ENCODE measurements around the gene SULT4A1. TPM values are rescaled to one million over a fixed set of nuclear protein-coding genes. Genes with fewer than 3 reads are reported as not detected.

The SULT4A1 gene
- total RNA-seq, 2 experiments from 2014 or later = 0.07 to 0.14 TPM

GRCh38 chr22:43820651-43821305 is 41.5 kb downstream of the SULT4A1 start:
- no peak for ATAC-seq
- H3K9me3 Mint-ChIP-seq (ENCODE audit: low read depth) = no peaks in the 10 kb centered on the region
- intact Hi-C loops (cut with DNase I, micrococcal nuclease) = no loop called here
- H3K4me3 Mint-ChIP-seq = no peak overlapping the region
- ChIA-PET POLR2A (no interaction called here), CTCF (no interaction called here)
- H3K4me1 Mint-ChIP-seq = no peaks in the 10 kb centered on the region
- DNase-seq = no peak
- peaks cover 11% of the 10 kb centered on the region for H3K27me3 Mint-ChIP-seq
- no peaks in the 10 kb centered on the region for H3K36me3 Mint-ChIP-seq (ENCODE audit: low read depth)
- no peak overlapping the region for H3K27ac Mint-ChIP-seq

- H3K27ac Mint-ChIP-seq = no peak overlapping the region
- ChIA-PET POLR2A (no interaction called here), CTCF (interaction anchor here (0.8 kb wide), 1 partner anchor 65 kb away, joined by 3 read pairs; no protein-coding TSS in a partner anchor)
- DNase-seq = no peak
- peaks cover 10% of the 10 kb centered on the region for H3K27me3 Mint-ChIP-seq
- H3K4me1 Mint-ChIP-seq = no peaks in the 10 kb centered on the region
- H3K4me3 Mint-ChIP-seq = no peak overlapping the region
- ATAC-seq = no peak
- peaks cover 2% of the 10 kb centered on the region for H3K36me3 Mint-ChIP-seq (ENCODE audit: low read depth)
- intact Hi-C loops (cut with DNase I, micrococcal nuclease) = loop anchor here in 1 of 2 experiments (10.0 kb wide), 1 partner anchor 805 kb away; no protein-coding TSS in a partner anchor
- H3K9me3 Mint-ChIP-seq (ENCODE audit: low read depth) = no peaks in the 10 kb centered on the region
Measured at GRCh38 chr22:43819931-43820640, 42.2 kb downstream of the SULT4A1 start.

- Mint-ChIP-seq H3K36me3 (ENCODE audit: low read depth) (peaks cover 6% of the 10 kb centered on the region), H3K4me1 (no peaks in the 10 kb centered on the region), H3K27me3 (peaks cover 10% of the 10 kb centered on the region), H3K9me3 (ENCODE audit: low read depth) (no peaks in the 10 kb centered on the region), H3K4me3 (no peak overlapping the region), H3K27ac (no peak overlapping the region)
- ATAC-seq (no peak), DNase-seq (no peak)
- CTCF ChIA-PET = interaction anchor here (0.8 kb wide), 1 partner anchor 66 kb away, joined by 3 read pairs; no protein-coding TSS in a partner anchor
- intact Hi-C loops (cut with DNase I, micrococcal nuclease) = loop anchor here in 1 of 2 experiments (10.0 kb wide), 1 partner anchor 805 kb away; no protein-coding TSS in a partner anchor
- POLR2A ChIA-PET = no interaction called here
Measured at GRCh38 chr22:43819421-43819921, 42.8 kb downstream of the SULT4A1 start.

DNA sequence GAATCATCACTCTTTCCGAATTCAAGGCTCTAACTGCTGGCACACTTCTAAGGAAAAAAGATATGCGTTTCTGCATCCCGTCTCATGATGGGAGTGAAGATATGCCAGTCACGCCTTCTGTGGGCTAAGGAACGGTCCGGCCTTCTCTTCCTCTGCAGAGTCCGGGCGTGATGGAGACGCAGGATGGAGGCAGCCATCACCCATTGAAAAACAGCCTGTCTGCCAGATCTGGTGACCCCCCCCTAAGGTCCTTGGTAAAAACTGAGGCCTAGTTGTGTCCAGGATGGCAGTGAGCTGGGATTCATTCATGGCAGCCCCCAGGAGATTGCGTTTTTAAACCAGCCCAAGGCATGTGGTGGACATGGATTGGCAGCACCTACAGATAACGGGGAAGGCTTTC is 43.3 kb downstream of the SULT4A1 start:
- ChIA-PET POLR2A (no interaction called here), CTCF (interaction anchor here (0.8 kb wide), 1 partner anchor 66 kb away, joined by 3 read pairs; no protein-coding TSS in a partner anchor)
- Mint-ChIP-seq H3K27me3 (peaks cover 10% of the 10 kb centered on the region), H3K4me3 (no peak overlapping the region), H3K4me1 (peaks cover 2% of the 10 kb centered on the region), H3K9me3 (ENCODE audit: low read depth) (no peaks in the 10 kb centered on the region), H3K36me3 (ENCODE audit: low read depth) (peaks cover 11% of the 10 kb centered on the region), H3K27ac (no peak overlapping the region)
- ATAC-seq = no peak
- intact Hi-C loops (cut with DNase I, micrococcal nuclease) = loop anchor here in 1 of 2 experiments (10.0 kb wide), 1 partner anchor 806 kb away; no protein-coding TSS in a partner anchor
- no peak for DNase-seq

DNA sequence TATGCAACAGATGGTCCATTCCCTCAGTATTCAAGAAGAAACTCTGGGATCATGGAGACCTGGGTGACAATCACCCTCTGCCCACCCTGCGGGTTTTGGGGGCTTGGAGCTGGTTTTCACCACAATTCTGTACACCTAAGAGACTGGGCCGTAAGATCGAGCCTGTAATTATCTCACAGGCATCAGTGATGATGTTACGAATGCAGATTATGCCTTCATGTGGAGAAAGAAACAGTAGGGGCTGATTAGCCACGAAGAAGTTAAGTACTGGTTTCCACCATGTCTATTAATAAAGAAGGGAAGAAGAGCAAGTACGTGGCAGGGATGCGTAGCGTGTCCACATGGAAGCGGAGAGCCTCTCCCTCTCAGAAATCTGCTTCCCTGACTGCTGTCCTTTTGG is 44.9 kb downstream of the SULT4A1 start:
- Mint-ChIP-seq H3K36me3 (ENCODE audit: low read depth) (peaks cover 11% of the 10 kb centered on the region), H3K4me1 (peaks cover 11% of the 10 kb centered on the region), H3K27ac (no peak overlapping the region), H3K27me3 (peaks cover 8% of the 10 kb centered on the region), H3K9me3 (ENCODE audit: low read depth) (no peaks in the 10 kb centered on the region), H3K4me3 (no peak overlapping the region)
- ChIA-PET CTCF (interaction anchor here (1.1 kb wide), 1 partner anchor 129 kb away, joined by 3 read pairs; no protein-coding TSS in a partner anchor), POLR2A (no interaction called here)
- DNase-seq (no peak), ATAC-seq (no peak)
- intact Hi-C loops (cut with DNase I, micrococcal nuclease) = loop anchor here in 1 of 2 experiments (10.0 kb wide), 1 partner anchor 807 kb away; no protein-coding TSS in a partner anchor

DNA sequence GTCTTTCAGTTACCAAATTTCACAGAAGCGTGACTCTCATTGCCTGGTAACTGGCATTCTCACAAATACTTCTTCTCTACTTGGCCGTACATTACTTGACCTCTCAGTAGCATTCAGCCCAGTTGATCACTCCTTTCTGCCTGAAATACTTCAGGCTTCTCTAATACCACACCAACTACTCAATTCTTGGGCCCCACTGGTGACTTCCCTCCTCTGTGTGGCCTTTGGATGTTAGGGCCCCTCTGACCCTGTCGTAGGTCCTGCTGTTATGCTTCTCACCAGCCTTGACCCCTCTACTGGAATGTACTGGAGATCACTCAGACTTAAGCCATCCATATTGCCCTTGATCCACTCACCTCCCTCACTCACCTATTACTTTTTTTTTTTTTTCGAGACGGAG is 48.0 kb downstream of the SULT4A1 start:
- Mint-ChIP-seq H3K4me1 (peaks cover 23% of the 10 kb centered on the region), H3K36me3 (ENCODE audit: low read depth) (peaks cover 11% of the 10 kb centered on the region), H3K27ac (no peak overlapping the region), H3K9me3 (ENCODE audit: low read depth) (no peaks in the 10 kb centered on the region), H3K4me3 (peak overlapping the region; percentile 10), H3K27me3 (no peaks in the 10 kb centered on the region)
- no peak for DNase-seq
- ChIA-PET POLR2A (no interaction called here), CTCF (no interaction called here)
- intact Hi-C loops (cut with DNase I, micrococcal nuclease) = loop anchor here in 1 of 2 experiments (5.0 to 10.0 kb wide), 2 partner anchors 627 to 811 kb away; partner anchors contain the start of gene TTLL12
- no peak for ATAC-seq

- DNase-seq = no peak
- POLR2A ChIA-PET = no interaction called here
- Mint-ChIP-seq H3K36me3 (ENCODE audit: low read depth) (peaks cover 11% of the 10 kb centered on the region), H3K27ac (peak overlapping the region; percentile 90), H3K27me3 (no peaks in the 10 kb centered on the region), H3K9me3 (ENCODE audit: low read depth) (no peaks in the 10 kb centered on the region), H3K4me3 (peak overlapping the region; percentile 87), H3K4me1 (peaks cover 23% of the 10 kb centered on the region)
- ATAC-seq = no peak
- CTCF ChIA-PET = interaction anchor here (0.6 kb wide), 1 partner anchor 10 kb away, joined by 3 read pairs; no protein-coding TSS in a partner anchor
- intact Hi-C loops (cut with DNase I, micrococcal nuclease) = loop anchor here in 1 of 2 experiments (1.0 to 10.0 kb wide), 4 partner anchors 110 to 812 kb away; partner anchors contain the start of genes PNPLA3, SAMM50 and TTLL12
Measured at GRCh38 chr22:43812890-43813289, 49.4 kb downstream of the SULT4A1 start.

DNA sequence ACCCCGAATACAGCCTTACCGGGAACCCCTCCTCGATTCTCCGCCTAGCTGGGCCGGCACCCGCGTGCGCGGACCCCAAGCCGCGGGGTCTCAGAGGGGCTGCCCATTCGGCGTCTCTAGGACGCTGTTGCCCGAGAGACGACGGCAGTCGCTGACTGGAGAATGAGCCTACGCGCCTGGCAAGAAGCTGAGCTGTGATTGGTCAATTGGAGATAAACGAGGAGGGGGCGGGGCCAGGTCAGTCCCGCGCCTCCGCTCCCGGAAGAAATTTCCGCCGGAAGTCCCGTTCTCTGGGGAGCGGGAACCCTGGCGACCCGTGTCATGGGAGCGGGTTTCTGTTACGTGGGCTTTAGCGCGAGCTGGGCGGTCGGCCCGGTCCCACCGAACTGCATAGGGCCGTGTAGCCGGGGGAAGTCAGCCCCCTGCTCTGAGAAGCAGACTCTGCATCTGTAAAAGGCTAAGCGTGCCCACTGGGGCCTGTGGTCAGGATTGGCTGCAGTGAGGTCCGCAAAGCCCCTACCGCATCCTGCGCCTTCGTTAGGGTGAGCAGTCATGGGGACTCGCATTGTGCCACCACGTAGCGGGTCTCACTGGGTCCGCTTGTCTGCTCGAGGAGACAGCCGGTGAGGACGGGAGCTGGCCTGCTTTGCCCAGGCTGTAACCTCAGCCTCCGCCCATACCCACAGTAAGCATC is 50.0 kb downstream of the SULT4A1 start, which contains the start of gene EFCAB6:
Gene EFCAB6 (minus strand): TSS at position 157 of the 694 bp plus-strand sequence. CDS start 29,987 bp downstream, outside the sequence.
- intact Hi-C loops (cut with DNase I, micrococcal nuclease) = loop anchor here in 1 of 2 experiments (1.0 to 10.0 kb wide), 4 partner anchors 111 to 813 kb away; partner anchors contain the start of genes PNPLA3, SAMM50 and TTLL12
- H3K27me3 Mint-ChIP-seq = no peaks in the 10 kb centered on the region
- H3K9me3 Mint-ChIP-seq (ENCODE audit: low read depth) = no peaks in the 10 kb centered on the region
- DNase-seq (peak; percentile 95), ATAC-seq (peak; percentile 89)
- H3K36me3 Mint-ChIP-seq (ENCODE audit: low read depth) = peaks cover 11% of the 10 kb centered on the region
- H3K27ac Mint-ChIP-seq = peak within 1 kb of the TSS; percentile 90
- peaks cover 23% of the 10 kb centered on the region for H3K4me1 Mint-ChIP-seq
- CTCF ChIA-PET = interaction anchor here (0.6 kb wide), 2 partner anchors 10 to 71 kb away, joined by 3 read pairs; no protein-coding TSS in a partner anchor
- H3K4me3 Mint-ChIP-seq = peak within 1 kb of the TSS; percentile 87
- POLR2A ChIA-PET = no interaction called here

GRCh38 chr22:43811777-43812148 is 50.5 kb downstream of the SULT4A1 start:
- H3K36me3 Mint-ChIP-seq (ENCODE audit: low read depth) = peaks cover 11% of the 10 kb centered on the region
- H3K9me3 Mint-ChIP-seq (ENCODE audit: low read depth) = no peaks in the 10 kb centered on the region
- DNase-seq (peak; percentile 29), ATAC-seq (peak; percentile 15)
- peak overlapping the region; percentile 87 for H3K4me3 Mint-ChIP-seq
- peak overlapping the region; percentile 90 for H3K27ac Mint-ChIP-seq
- intact Hi-C loops (cut with DNase I, micrococcal nuclease) = loop anchor here in 1 of 2 experiments (1.0 to 10.0 kb wide), 4 partner anchors 112 to 813 kb away; partner anchors contain the start of genes PNPLA3, SAMM50 and TTLL12
- POLR2A ChIA-PET = interaction anchor here (0.6 kb wide), 1 partner anchor 31 kb away, joined by 5 read pairs; no protein-coding TSS in a partner anchor
- H3K27me3 Mint-ChIP-seq = no peaks in the 10 kb centered on the region
- CTCF ChIA-PET = interaction anchor here (0.6 kb wide), 1 partner anchor 71 kb away, joined by 3 read pairs; no protein-coding TSS in a partner anchor
- peaks cover 23% of the 10 kb centered on the region for H3K4me1 Mint-ChIP-seq

GRCh38 chr22:43802897-43803495 is 59.3 kb downstream of the SULT4A1 start:
- ATAC-seq (no peak), DNase-seq (no peak)
- Mint-ChIP-seq H3K9me3 (ENCODE audit: low read depth) (peaks cover 12% of the 10 kb centered on the region), H3K36me3 (ENCODE audit: low read depth) (peaks cover 7% of the 10 kb centered on the region), H3K27me3 (peaks cover 21% of the 10 kb centered on the region), H3K27ac (no peak overlapping the region), H3K4me3 (no peak overlapping the region), H3K4me1 (no peaks in the 10 kb centered on the region)
- ChIA-PET CTCF (interaction anchor here (1.5 kb wide), 1 partner anchor 10 kb away, joined by 3 read pairs; no protein-coding TSS in a partner anchor), POLR2A (no interaction called here)
- intact Hi-C loops (cut with DNase I, micrococcal nuclease) = no loop called here

Data from activated CD4-positive, alpha-beta T cell treated with anti-CD3 and anti-CD28 coated beads for 36 hours (primary cell).